ACC112 (cell line): ENCODE results near the gene CHST11.

Source experiments
- H2AFZ ChIP-seq: fragments of 200-600 bp; sonication (generic); one replicate; pipeline ENCODE4 v1.6.0; 2017; ENCODE audit warnings: antibody characterized with exemption, low read length; ENCODE audit not compliant: unreplicated experiment
- H3K27ac ChIP-seq: fragments of 200-600 bp; sonication (generic); 2 replicates; pipeline ENCODE4 v1.5.1; 2014; ENCODE audit warnings: low read depth, mild to moderate bottlenecking, antibody characterized with exemption, low read length, moderate library complexity
- H3K27me3 ChIP-seq: fragments of 200-600 bp; sonication (generic); 2 replicates; pipeline ENCODE4 v1.6.1; 2014; ENCODE audit warnings: mild to moderate bottlenecking, antibody characterized with exemption, low read length, moderate library complexity, mixed read lengths; ENCODE audit not compliant: insufficient read depth
- H3K36me3 ChIP-seq: fragments of 200-600 bp; sonication (generic); 2 replicates; pipeline ENCODE4 v1.6.1; 2016; ENCODE audit warnings: mild to moderate bottlenecking, antibody characterized with exemption, low read length, moderate library complexity, mixed read lengths; ENCODE audit not compliant: insufficient read depth
- H3K4me1 ChIP-seq: fragments of 200-600 bp; sonication (generic); one replicate; pipeline ENCODE4 v1.6.1; 2016; ENCODE audit warnings: low read length, mixed read lengths; ENCODE audit not compliant: insufficient read depth, unreplicated experiment, control insufficient read depth
- H3K4me3 ChIP-seq: fragments of 200-600 bp; sonication (generic); 2 replicates; pipeline ENCODE4 v1.5.1; 2014; ENCODE audit warnings: mild to moderate bottlenecking, low read depth, low read length
- H3K79me2 ChIP-seq: fragments of 200-600 bp; sonication (generic); one replicate; pipeline ENCODE4 v1.6.0; 2016; ENCODE audit warnings: low read length; ENCODE audit not compliant: control insufficient read depth, unreplicated experiment, insufficient read depth

CHST11 gene

DNA sequence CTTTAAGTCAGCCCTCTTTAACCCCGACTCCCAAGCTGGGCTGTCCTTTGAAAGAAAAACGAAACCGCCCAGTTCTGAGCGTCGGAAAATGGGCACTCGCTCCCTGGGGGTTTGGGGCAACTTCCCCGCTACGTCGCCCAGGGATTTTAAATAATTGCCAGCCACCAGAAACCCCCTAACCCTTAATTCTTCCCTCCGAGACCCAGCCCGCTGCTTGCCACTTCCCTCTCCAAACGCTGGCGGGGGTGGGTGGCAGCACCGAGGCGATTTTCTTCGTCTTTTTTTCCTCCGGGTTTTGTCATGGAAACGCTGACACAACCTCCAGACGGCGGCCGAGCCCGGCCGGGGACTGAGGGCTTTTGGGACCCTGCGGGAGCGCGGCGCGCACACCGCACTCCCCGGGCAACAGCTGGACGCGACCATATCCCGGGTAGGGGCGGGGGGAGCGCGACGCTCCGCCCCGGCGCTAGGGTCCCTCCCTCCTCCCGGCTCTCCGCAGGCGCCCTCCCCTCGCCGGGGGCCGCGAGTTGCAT lies at the start of gene CHST11:
Gene CHST11 (plus strand): TSS at position 532 of the 533 bp plus-strand sequence.
- Histone ChIP-seq H3K27me3 (no peaks in the 10 kb centered on the region), H2AFZ (peak within 1 kb of the TSS; percentile 76), H3K79me2 (peaks cover 42% of the 10 kb centered on the region), H3K4me3 (peak within 1 kb of the TSS; percentile 83), H3K27ac (peak within 1 kb of the TSS; percentile 68), H3K36me3 (no peaks in the 10 kb centered on the region), H3K4me1 (peaks cover 16% of the 10 kb centered on the region)

DNA sequence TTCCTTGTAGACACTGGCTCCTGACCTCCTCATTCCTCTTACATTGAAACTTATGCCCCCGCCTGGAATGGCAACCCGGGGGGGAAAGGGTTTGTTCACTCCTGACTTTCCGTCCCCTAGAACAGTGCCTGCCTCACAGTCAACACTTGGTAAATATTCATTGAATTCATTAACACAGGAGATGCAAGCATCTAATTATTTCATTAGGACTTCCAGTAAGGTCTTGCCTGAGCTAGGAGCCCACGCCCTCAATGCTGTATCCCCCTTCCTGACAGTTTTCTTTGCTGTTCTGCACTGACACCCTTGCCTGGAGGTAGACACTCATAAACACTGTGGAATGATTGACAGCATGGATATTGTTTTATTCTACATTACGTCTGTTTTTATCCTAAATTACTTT lies 49.3 kb upstream of the CHST11 start:
- Histone ChIP-seq H3K4me1 (peaks cover 24% of the 10 kb centered on the region), H2AFZ (no peak overlapping the region), H3K79me2 (no peaks in the 10 kb centered on the region), H3K27ac (no peak overlapping the region), H3K4me3 (no peak overlapping the region), H3K36me3 (no peaks in the 10 kb centered on the region), H3K27me3 (no peaks in the 10 kb centered on the region)

DNA sequence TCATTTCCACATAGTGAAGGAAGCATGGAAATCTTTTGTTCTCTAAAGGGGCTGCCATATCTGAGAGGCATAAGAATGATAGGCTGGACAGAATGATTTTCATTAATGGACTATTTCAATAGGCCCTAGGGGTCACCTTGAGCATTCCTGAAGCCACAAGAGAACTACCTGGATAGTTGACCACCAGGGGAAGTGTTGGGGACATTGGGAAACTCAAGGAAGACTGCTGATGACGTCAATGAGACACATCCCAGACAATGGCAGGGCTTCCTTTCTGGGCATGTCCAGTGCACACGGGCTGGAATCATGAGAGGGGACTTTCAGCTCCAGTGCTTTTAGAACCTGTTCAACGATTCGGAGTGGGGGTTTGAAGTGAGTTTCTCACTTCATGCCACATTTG lies 48.8 kb upstream of the CHST11 start:
- peaks cover 24% of the 10 kb centered on the region for H3K4me1 ChIP-seq
- no peak overlapping the region for H3K27ac ChIP-seq
- H3K36me3 ChIP-seq: no peaks in the 10 kb centered on the region
- H2AFZ ChIP-seq: no peak overlapping the region
- no peaks in the 10 kb centered on the region for H3K79me2 ChIP-seq
- H3K27me3 ChIP-seq: no peaks in the 10 kb centered on the region
- H3K4me3 ChIP-seq: no peak overlapping the region

DNA sequence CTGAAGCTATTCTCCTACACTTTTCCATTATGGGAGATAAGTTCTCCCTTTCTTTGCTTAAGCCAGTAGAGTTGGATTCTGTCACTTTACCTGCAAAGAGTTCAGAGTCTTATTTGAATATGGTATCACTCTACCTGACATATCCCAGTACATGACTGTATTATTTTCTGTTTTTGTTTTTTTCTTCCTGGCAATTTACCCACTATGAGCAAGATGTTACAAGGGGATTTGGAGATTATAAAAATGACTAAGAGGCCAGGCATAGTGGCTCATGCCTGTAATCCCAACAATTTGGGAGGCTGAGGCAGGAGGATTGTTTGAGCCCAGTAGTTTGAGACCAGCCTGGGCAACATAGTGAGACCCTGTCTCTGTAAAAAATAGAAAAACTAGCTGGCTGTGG lies 46.4 kb upstream of the CHST11 start:
- H3K4me3 ChIP-seq: no peak overlapping the region
- H3K4me1 ChIP-seq: peaks cover 24% of the 10 kb centered on the region
- H3K79me2 ChIP-seq: no peaks in the 10 kb centered on the region
- H3K27me3 ChIP-seq: no peaks in the 10 kb centered on the region
- no peaks in the 10 kb centered on the region for H3K36me3 ChIP-seq
- H3K27ac ChIP-seq: no peak overlapping the region
- H2AFZ ChIP-seq: no peak overlapping the region

DNA sequence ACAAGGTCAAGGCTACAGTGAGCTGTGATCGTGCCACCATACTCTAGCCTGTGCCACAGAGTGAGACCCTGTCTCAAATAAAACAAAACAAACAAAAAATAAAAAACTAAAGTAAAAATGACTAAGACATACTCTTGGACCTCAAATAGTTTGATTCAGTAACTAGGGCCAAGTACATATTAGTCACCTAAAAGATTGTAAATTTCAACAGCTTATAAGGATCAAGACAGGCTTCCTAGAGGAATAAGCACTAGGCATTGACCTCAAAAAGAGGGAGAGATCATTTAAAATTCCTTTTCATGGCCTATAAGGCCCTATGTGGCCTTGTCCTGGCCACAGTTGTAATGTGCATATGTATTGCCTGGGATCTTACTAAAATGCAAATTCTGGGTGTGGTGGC lies 46.0 kb upstream of the CHST11 start:
- H3K4me1 ChIP-seq: peaks cover 24% of the 10 kb centered on the region
- H3K27ac ChIP-seq: no peak overlapping the region
- H2AFZ ChIP-seq: no peak overlapping the region
- H3K79me2 ChIP-seq: no peaks in the 10 kb centered on the region
- no peaks in the 10 kb centered on the region for H3K27me3 ChIP-seq
- H3K36me3 ChIP-seq: no peaks in the 10 kb centered on the region
- H3K4me3 ChIP-seq: no peak overlapping the region

DNA sequence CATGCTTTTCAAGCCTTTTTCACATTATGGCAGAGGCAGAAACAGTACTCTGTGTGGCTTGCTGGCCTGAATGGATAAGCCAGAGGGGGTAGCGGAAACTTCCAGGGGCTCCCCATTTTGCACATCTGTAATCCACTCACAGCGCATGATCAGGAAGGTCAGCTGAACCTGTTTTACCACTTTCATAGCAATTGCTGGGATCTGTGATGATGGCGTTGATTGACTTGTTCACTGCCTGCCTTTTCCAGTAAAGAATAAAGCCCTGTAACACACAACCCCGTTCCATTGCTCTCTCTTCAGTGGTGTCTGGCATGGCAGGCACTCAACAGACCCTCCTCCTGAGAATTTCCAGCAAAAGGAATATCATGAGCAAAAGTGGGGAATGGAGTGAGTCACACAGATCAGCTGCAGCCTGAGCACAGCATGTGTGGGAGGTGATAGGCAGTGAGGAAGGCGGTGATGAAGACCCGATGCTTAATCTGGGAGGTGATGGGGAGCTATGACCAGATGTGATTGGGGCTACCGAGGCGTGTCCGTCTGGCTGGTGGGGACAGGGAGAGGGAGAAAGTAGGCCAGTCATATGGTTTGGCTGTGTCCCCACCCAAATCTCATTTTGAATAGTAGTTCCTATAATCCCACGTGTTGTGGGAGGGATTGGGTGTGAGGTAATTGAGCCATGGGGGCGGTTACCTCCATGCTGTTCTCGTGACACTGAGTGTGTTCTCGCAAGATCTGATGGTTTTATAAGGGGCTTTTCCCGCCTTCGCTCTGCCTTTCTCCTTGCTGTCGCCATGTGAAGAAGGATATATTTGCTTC lies 44.7 kb upstream of the CHST11 start:
- no peaks in the 10 kb centered on the region for H3K79me2 ChIP-seq
- no peak overlapping the region for H3K27ac ChIP-seq
- peaks cover 24% of the 10 kb centered on the region for H3K4me1 ChIP-seq
- H3K4me3 ChIP-seq: no peak overlapping the region
- H3K36me3 ChIP-seq: no peaks in the 10 kb centered on the region
- no peaks in the 10 kb centered on the region for H3K27me3 ChIP-seq
- no peak overlapping the region for H2AFZ ChIP-seq

DNA sequence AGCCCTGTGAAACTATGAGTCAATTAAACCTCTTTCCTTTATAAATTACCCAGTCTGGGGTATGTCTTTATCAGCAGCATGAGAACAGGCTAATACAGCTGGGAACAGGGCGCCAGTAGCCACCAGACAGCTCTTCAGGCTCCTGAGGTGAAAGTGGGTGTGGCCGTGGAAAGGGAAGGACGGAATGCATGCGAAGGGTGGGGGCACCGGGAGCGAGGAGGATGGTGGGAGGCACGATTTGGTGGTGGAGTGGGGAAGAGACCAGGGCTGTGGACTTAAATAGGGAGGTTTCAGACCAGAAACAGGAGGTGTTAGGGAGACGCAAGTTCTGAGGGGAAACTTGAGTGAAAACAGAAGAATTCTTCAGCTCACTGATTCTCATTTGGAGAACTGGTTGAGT lies 44.1 kb upstream of the CHST11 start:
- Histone ChIP-seq H2AFZ (no peak overlapping the region), H3K79me2 (no peaks in the 10 kb centered on the region), H3K36me3 (no peaks in the 10 kb centered on the region), H3K27me3 (no peaks in the 10 kb centered on the region), H3K4me1 (peaks cover 24% of the 10 kb centered on the region), H3K27ac (no peak overlapping the region), H3K4me3 (no peak overlapping the region)

DNA sequence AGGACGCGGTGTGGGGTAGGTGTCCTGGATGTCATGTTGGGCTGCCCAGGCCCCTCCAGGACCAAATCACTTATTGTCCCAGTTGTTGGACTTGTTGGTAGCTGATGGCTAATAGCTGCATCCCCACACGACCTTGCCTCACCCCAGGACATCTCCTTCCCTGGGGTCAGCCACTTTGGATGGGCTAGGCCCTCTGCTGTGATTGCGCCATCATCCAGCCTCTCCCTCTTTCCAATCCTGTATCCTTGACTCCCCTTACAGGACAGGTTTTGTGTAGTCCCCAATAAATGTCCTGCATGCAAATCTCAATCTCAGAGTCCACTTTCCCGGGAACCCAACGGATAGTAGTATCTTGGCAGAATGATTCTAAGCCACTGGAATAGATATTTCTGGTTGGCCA lies 43.4 kb upstream of the CHST11 start:
- Histone ChIP-seq H3K79me2 (no peaks in the 10 kb centered on the region), H2AFZ (no peak overlapping the region), H3K4me3 (no peak overlapping the region), H3K27ac (no peak overlapping the region), H3K36me3 (no peaks in the 10 kb centered on the region), H3K27me3 (no peaks in the 10 kb centered on the region), H3K4me1 (peaks cover 19% of the 10 kb centered on the region)

DNA sequence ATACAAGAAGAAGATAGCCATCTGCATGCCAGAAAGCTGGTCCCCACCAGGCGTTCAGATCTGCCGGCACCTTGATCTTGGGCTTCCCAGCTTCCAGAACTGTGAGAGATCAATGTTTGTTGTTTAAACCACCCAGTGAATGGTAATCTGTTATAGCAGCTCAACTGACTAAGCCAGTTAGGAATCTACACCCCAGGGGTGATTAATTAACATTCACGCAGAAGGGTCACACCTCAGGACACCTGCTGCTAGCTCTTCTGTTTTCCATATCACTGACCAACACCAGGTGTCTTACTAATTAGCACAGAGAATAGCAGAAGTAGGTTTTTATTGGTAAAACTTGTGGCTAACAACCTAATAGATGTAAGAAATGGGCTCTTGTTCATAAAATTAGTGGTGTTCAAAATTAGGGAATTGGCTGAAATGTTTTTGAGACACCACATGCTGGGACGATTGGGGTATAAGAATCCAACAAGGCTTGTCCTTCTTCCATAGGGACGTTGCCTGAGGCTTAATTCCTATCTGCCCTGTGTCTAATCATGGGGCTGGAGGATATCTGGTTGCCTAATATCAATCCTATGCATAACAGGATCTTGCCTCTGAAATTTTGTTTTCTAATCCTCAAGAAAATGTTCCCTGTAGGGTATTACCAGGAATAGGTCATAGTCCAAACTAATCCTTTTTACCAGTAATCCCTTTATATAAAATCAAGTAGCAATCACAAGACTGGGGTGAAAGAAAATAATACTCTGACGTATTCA lies 42.0 kb upstream of the CHST11 start:
- H3K4me3 ChIP-seq: no peak overlapping the region
- H2AFZ ChIP-seq: no peak overlapping the region
- peaks cover 11% of the 10 kb centered on the region for H3K4me1 ChIP-seq
- no peaks in the 10 kb centered on the region for H3K27me3 ChIP-seq
- H3K36me3 ChIP-seq: no peaks in the 10 kb centered on the region
- no peak overlapping the region for H3K27ac ChIP-seq
- no peaks in the 10 kb centered on the region for H3K79me2 ChIP-seq

DNA sequence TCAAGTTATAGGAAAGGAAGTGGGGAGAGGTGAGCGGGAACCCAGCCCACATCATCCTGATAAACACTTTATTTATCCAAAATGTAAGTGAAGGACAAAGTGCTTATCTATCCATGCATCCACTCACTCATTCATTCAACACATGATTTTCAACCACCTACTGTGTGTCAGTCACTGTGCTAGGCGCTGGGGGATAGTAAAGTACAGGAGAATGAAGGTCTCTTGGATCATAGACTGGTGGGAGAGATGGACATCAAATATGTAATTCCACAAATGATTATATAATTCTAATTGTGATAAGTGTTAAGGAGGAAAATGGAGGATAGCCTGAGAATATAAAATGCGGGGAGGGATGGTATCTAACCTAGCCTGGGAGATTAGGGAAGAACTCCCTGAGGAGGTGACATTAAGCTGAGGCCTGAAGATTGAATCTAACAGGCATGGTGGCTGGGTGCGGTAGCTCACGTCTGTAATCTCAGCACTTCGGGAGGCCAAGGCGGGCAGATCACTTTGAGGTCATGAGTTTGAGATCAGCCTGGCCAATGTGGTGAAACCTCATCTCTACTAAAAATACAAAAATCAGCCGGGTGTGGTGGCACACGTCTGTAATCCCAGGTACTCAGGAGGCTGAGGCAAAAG lies 41.3 kb upstream of the CHST11 start:
- Histone ChIP-seq H3K4me1 (peaks cover 11% of the 10 kb centered on the region), H3K27ac (no peak overlapping the region), H3K79me2 (no peaks in the 10 kb centered on the region), H3K4me3 (no peak overlapping the region), H3K36me3 (no peaks in the 10 kb centered on the region), H2AFZ (no peak overlapping the region), H3K27me3 (no peaks in the 10 kb centered on the region)
